Right atrium auricular region (tissue), 2 donors: Measurements from ENCODE around the gene CAPN15. TPM values are rescaled to one million over a fixed set of nuclear protein-coding genes. Genes with fewer than 3 reads are reported as not detected.

Source experiments
- DNase-seq: peaks from one replicate; pipeline ENCODE4 v3.0.0-alpha.2; 2019; ENCODE audit warnings: low spot score
- H3K27ac ChIP-seq, 2 donors: fragments of 200-600 bp; sonication (generic); 1 replicate in 1 of 2; 2 replicates in 1 of 2; pipeline ENCODE4 v1.5.1; 2016 to 2019
- H3K27me3 ChIP-seq, 2 donors: fragments of 200-600 bp; sonication (generic); one replicate each; pipeline versions ENCODE4 v1.5.1 to v1.6.0; 2017 to 2019
- H3K36me3 ChIP-seq: fragments of 200-600 bp; sonication (generic); one replicate; pipeline ENCODE4 v1.5.1; 2016
- H3K4me1 ChIP-seq, 2 donors: fragments of 200-600 bp; sonication (generic); one replicate each; pipeline versions ENCODE4 v1.5.1 to v1.6.0; 2017 to 2019
- H3K4me3 ChIP-seq, 2 donors: fragments of 200-600 bp; sonication (generic); 1 replicate in 1 of 2; 2 replicates in 1 of 2; pipeline ENCODE4 v1.5.1; 2017 to 2019; ENCODE audit warnings: mild to moderate bottlenecking in 1 of 2, moderate library complexity in 1 of 2
- H3K9me3 ChIP-seq, 2 donors: fragments of 200-600 bp; sonication (generic); one replicate each; pipeline ENCODE4 v1.5.1; 2019
- CTCF ChIP-seq, 2 donors: fragments of 200-600 bp; sonication (generic); IDR thresholded peaks; one replicate each; pipeline ENCODE4 v1.5.1; 2019; ENCODE audit warnings: antibody characterized with exemption in 2 of 2
- total RNA-seq, 2 donors: library from RNA; depleted of rRNA; stranded (reverse); fragments of >200 nt; gene quantifications; one replicate each; pipeline ENCODE4 v1.1.0, GENCODE V29; 2016

CAPN15 gene
- total RNA-seq, 2 donors from 2014 or later = 18.5 to 28.1 TPM

- no peak for TF ChIP-seq CTCF (IDR thresholded peaks at IDR 0.05)
- Histone ChIP-seq H3K27me3 (no peaks in the 10 kb centered on the region), H3K9me3 (no peaks in the 10 kb centered on the region), H3K4me1 (peaks cover 0 to 44% of the 10 kb centered on the region in 2 donors), H3K27ac (no peak overlapping the region), H3K36me3 (no peaks in the 10 kb centered on the region), H3K4me3 (no peak overlapping the region)
- DNase-seq = no peak
Measured at GRCh38 chr16:531494-532125, 4.1 kb downstream of the CAPN15 start.

GRCh38 chr16:533391-534123, 6.0 kb downstream of the CAPN15 start:
- H3K4me3 ChIP-seq = no peak overlapping the region
- no peak for DNase-seq
- peaks cover 0 to 35% of the 10 kb centered on the region in 2 donors for H3K4me1 ChIP-seq
- no peaks in the 10 kb centered on the region for H3K9me3 ChIP-seq
- no peaks in the 10 kb centered on the region for H3K27me3 ChIP-seq
- no peaks in the 10 kb centered on the region for H3K36me3 ChIP-seq
- no peak for TF ChIP-seq CTCF (IDR thresholded peaks at IDR 0.05)
- H3K27ac ChIP-seq = no peak overlapping the region

GRCh38 chr16:534135-534534, 6.6 kb downstream of the CAPN15 start:
- Histone ChIP-seq H3K36me3 (no peaks in the 10 kb centered on the region), H3K4me1 (peaks cover 0 to 29% of the 10 kb centered on the region in 2 donors), H3K27me3 (no peaks in the 10 kb centered on the region), H3K4me3 (no peak overlapping the region), H3K9me3 (no peaks in the 10 kb centered on the region), H3K27ac (no peak overlapping the region)
- no peak for DNase-seq
- TF ChIP-seq CTCF (IDR thresholded peaks at IDR 0.05) = no peak

- Histone ChIP-seq H3K36me3 (no peaks in the 10 kb centered on the region), H3K27me3 (no peaks in the 10 kb centered on the region), H3K4me1 (peaks cover 0 to 21% of the 10 kb centered on the region in 2 donors), H3K9me3 (no peaks in the 10 kb centered on the region), H3K4me3 (no peak overlapping the region), H3K27ac (no peak overlapping the region)
- TF ChIP-seq CTCF (IDR thresholded peaks at IDR 0.05) = no peak
- DNase-seq = no peak
Measured at GRCh38 chr16:534856-535445, 7.4 kb downstream of the CAPN15 start.

- H3K27ac ChIP-seq = no peak overlapping the region
- peaks cover 0 to 13% of the 10 kb centered on the region in 2 donors for H3K4me1 ChIP-seq
- TF ChIP-seq CTCF (IDR thresholded peaks at IDR 0.05) = no peak
- H3K27me3 ChIP-seq = no peaks in the 10 kb centered on the region
- H3K9me3 ChIP-seq = no peaks in the 10 kb centered on the region
- DNase-seq = peak; percentile 63
- H3K4me3 ChIP-seq = no peak overlapping the region
- H3K36me3 ChIP-seq = peaks cover 7% of the 10 kb centered on the region
Measured at GRCh38 chr16:535446-536405, 8.2 kb downstream of the CAPN15 start.
